ENCODE results near the gene PCNX2.
A peak's percentile ranks its signal among the peaks of the same experiment; 100 is the strongest.

Gene PCNX2

GRCh38 chr1:232951180-232951579, 344.3 kb downstream of the PCNX2 start:
- peak; percentile 31 for DNase-seq

- peak; percentile 94 for DNase-seq
These were observed 345.0 kb downstream of the PCNX2 start, which contains the start of gene NTPCR for GRCh38 chr1:232950197-232951176. Gene NTPCR (plus strand): TSS chr1:232950611. CDS start chr1:232950711, 100 bp downstream.

- DNase-seq: no peak
These were observed 345.8 kb downstream of the PCNX2 start for GRCh38 chr1:232949636-232950196.

- no peak for DNase-seq
These were observed 351.2 kb downstream of the PCNX2 start for GRCh38 chr1:232944347-232944746.

- no peak for DNase-seq
These were observed 351.8 kb downstream of the PCNX2 start for GRCh38 chr1:232943679-232944252.

GRCh38 chr1:232942413-232943294, 352.9 kb downstream of the PCNX2 start:
- no peak for DNase-seq

- DNase-seq: no peak
These were observed 355.3 kb downstream of the PCNX2 start for GRCh38 chr1:232940262-232940661.

- no peak for DNase-seq
These were observed 355.8 kb downstream of the PCNX2 start for GRCh38 chr1:232939748-232940147.

- DNase-seq: no peak
These were observed 356.6 kb downstream of the PCNX2 start for GRCh38 chr1:232938926-232939325.

GRCh38 chr1:232937741-232938375, 357.7 kb downstream of the PCNX2 start:
- no peak for DNase-seq

- no peak for DNase-seq
These were observed 358.6 kb downstream of the PCNX2 start for GRCh38 chr1:232936941-232937340.
